MM.1S (cell line): Measurements from ENCODE around the gene CD47.

Experiments
- CTCF ChIP-seq: fragments of 300-600 bp; sonication (generic); IDR thresholded peaks from 2 replicates; pipeline ENCODE4 v1.5.1; 2016; ENCODE audit warnings: antibody characterized with exemption, low read length, mixed read lengths
- EZH2 ChIP-seq: fragments of 300-600 bp; sonication (generic); optimal IDR thresholded peaks from 2 replicates; pipeline ENCODE3; 2017; ENCODE audit warnings: low read depth, mild to moderate bottlenecking, antibody characterized with exemption, low read length, mixed read lengths

- TF ChIP-seq CTCF (no peak), EZH2 (no peak)
These were observed 5.0 kb downstream of the CD47 start for GRCh38 chr3:108085810-108086350.
